HG02943 (cell line): Measurements from ENCODE around the gene CEP170.
"Not testable (repeated sequence)": the region's sequence is repeated elsewhere in the genome, so short reads cannot be mapped to it uniquely, and the experiment has no call there.

Source experiments
- ATAC-seq: cut with Tn5 transposase; IDR thresholded peaks from one replicate; pipeline ENCODE4 v1.9.1; 2021; ENCODE audit warnings: mild to moderate bottlenecking, low read depth, moderate library complexity; ENCODE audit not compliant: unreplicated experiment

CEP170 gene

GRCh38 chr1:243236604-243237252 is 18.4 kb downstream of the CEP170 start:
- peak; percentile 69 for ATAC-seq

- no peak for ATAC-seq
Observed at GRCh38 chr1:243234978-243235647, 20.0 kb downstream of the CEP170 start.

GRCh38 chr1:243233908-243234307 is 21.2 kb downstream of the CEP170 start:
- no peak for ATAC-seq

GRCh38 chr1:243230914-243231313 is 24.2 kb downstream of the CEP170 start:
- no peak for ATAC-seq

GRCh38 chr1:243229526-243229925 is 25.6 kb downstream of the CEP170 start:
- ATAC-seq: no peak

- no peak for ATAC-seq
Observed at GRCh38 chr1:243227622-243228021, 27.5 kb downstream of the CEP170 start.

GRCh38 chr1:243218059-243218458 is 37.0 kb downstream of the CEP170 start:
- ATAC-seq: no peak

- no peak for ATAC-seq
Observed at GRCh38 chr1:243217349-243217748, 37.7 kb downstream of the CEP170 start.

- ATAC-seq: no peak
Observed at GRCh38 chr1:243216741-243217140, 38.3 kb downstream of the CEP170 start.

GRCh38 chr1:243215276-243215875 is 39.7 kb downstream of the CEP170 start:
- not testable (repeated sequence) for ATAC-seq

- ATAC-seq: no peak
Observed at GRCh38 chr1:243213045-243213787, 41.9 kb downstream of the CEP170 start.

- ATAC-seq: not testable (repeated sequence)
Observed at GRCh38 chr1:243211984-243212383, 43.1 kb downstream of the CEP170 start.

- ATAC-seq: not testable (repeated sequence)
Observed at GRCh38 chr1:243205026-243205501, 50.0 kb downstream of the CEP170 start.

- ATAC-seq: not testable (repeated sequence)
Observed at GRCh38 chr1:243204336-243204735, 50.7 kb downstream of the CEP170 start.

GRCh38 chr1:243203196-243203595 is 51.9 kb downstream of the CEP170 start:
- ATAC-seq: not testable (repeated sequence)

GRCh38 chr1:243201316-243201715 is 53.8 kb downstream of the CEP170 start:
- ATAC-seq: not testable (repeated sequence)

GRCh38 chr1:243197524-243197923 is 57.6 kb downstream of the CEP170 start:
- not testable (repeated sequence) for ATAC-seq

- not testable (repeated sequence) for ATAC-seq
Observed at GRCh38 chr1:243193330-243193729, 61.8 kb downstream of the CEP170 start.

- not testable (repeated sequence) for ATAC-seq
Observed at GRCh38 chr1:243186201-243186995, 68.7 kb downstream of the CEP170 start.

GRCh38 chr1:243184787-243185186 is 70.3 kb downstream of the CEP170 start:
- not testable (repeated sequence) for ATAC-seq
